Smooth muscle cell (in vitro differentiated cells): ENCODE data around the gene TSPAN31. TPM values are rescaled to one million over a fixed set of nuclear protein-coding genes. Genes with fewer than 3 reads are reported as not detected.

Experiments
- DNase-seq: peaks from one replicate; lab custom pipeline; 2025; ENCODE audit not compliant: unreplicated experiment; lab: John Stamatoyannopoulos, UW
- H2AFZ ChIP-seq: fragments of 200-600 bp; sonication (generic); 2 replicates; pipeline ENCODE4 v1.6.0; 2016; ENCODE audit warnings: antibody characterized with exemption, low read depth, mild to moderate bottlenecking
- H3F3A ChIP-seq: fragments of 200-600 bp; sonication (generic); 2 replicates; pipeline ENCODE4 v1.6.0; 2017; ENCODE audit warnings: antibody characterized with exemption, low read depth
- H3K27ac ChIP-seq: fragments of 200-600 bp; sonication (generic); 2 replicates; pipeline ENCODE4 v1.5.1; 2016; ENCODE audit warnings: low read depth, mild to moderate bottlenecking
- H3K27me3 ChIP-seq: fragments of 200-600 bp; sonication (generic); 2 replicates; pipeline ENCODE4 v1.6.1; 2016; ENCODE audit warnings: low read depth, mild to moderate bottlenecking
- H3K36me3 ChIP-seq: fragments of 200-600 bp; sonication (generic); 2 replicates; pipeline ENCODE4 v1.5.1; 2016; ENCODE audit warnings: low read depth
- H3K4me1 ChIP-seq: fragments of 200-600 bp; sonication (generic); 2 replicates; pipeline ENCODE4 v1.5.1; 2016; ENCODE audit warnings: low read depth
- H3K4me2 ChIP-seq: fragments of 200-600 bp; sonication (generic); 2 replicates; pipeline ENCODE4 v1.6.0; 2016; ENCODE audit warnings: mild to moderate bottlenecking
- H3K4me3 ChIP-seq: fragments of 200-600 bp; sonication (generic); 2 replicates; pipeline ENCODE4 v1.5.1; 2016; ENCODE audit warnings: mild to moderate bottlenecking
- H3K79me2 ChIP-seq: fragments of 200-600 bp; sonication (generic); 2 replicates; pipeline ENCODE4 v1.6.0; 2016; ENCODE audit warnings: low read depth, mild to moderate bottlenecking
- H3K9ac ChIP-seq: fragments of 200-600 bp; sonication (generic); 2 replicates; pipeline ENCODE4 v1.6.0; 2016; ENCODE audit warnings: low read depth
- H3K9me3 ChIP-seq: fragments of 200-600 bp; sonication (generic); replicated peaks from 2 replicates; pipeline ENCODE4 v1.5.1; 2016; ENCODE audit warnings: low read depth
- H4K20me1 ChIP-seq: fragments of 200-600 bp; sonication (generic); 2 replicates; pipeline ENCODE4 v1.6.0; 2016; ENCODE audit warnings: low read depth
- CTCF ChIP-seq: fragments of 200-600 bp; sonication (generic); IDR thresholded peaks from 2 replicates; pipeline ENCODE4 v1.5.1; 2017; ENCODE audit warnings: borderline replicate concordance, mild to moderate bottlenecking, antibody characterized with exemption; ENCODE audit not compliant: insufficient read depth, poor library complexity, severe bottlenecking
- WGBS: methylation state at CpG from one replicate; pipeline ENCODE4 v1.1.7; 2016; ENCODE audit warnings: low lambda C conversion rate; 5-methylcytosine and 5-hydroxymethylcytosine counted together
- polyA plus RNA-seq: library from polyadenylated mRNA; unstranded; fragments of >200 nt; fragmentation: Nextera tagmentation; extraction: Ambion mirVana; gene quantifications from 2 replicates; pipeline ENCODE4 v1.2.1, GENCODE V29; 2016
- total RNA-seq: library from RNA; depleted of rRNA; stranded (reverse); fragments of >200 nt; gene quantifications from 2 replicates; pipeline ENCODE4 v1.2.3, GENCODE V29; 2014

The TSPAN31 gene
- total and polyA plus RNA-seq, 2 experiments from 2014 or later = 55.1 to 68.0 TPM

GRCh38 chr12:57763881-57764661, 19.2 kb downstream of the TSPAN31 start:
- H3K9me3 ChIP-seq = no peaks in the 10 kb centered on the region
- no peak overlapping the region for H3K27ac ChIP-seq
- H3F3A ChIP-seq = no peaks in the 10 kb centered on the region
- WGBS = 73% methylated on average over 6 of the region's 6 CpGs
- no peak for TF ChIP-seq CTCF
- peaks cover 72% of the 10 kb centered on the region for H3K27me3 ChIP-seq
- H2AFZ ChIP-seq = no peak overlapping the region
- H3K4me3 ChIP-seq = no peak overlapping the region
- peaks cover 26% of the 10 kb centered on the region for H3K4me1 ChIP-seq
- DNase-seq = no peak
- peaks cover 10% of the 10 kb centered on the region for H4K20me1 ChIP-seq
- no peak overlapping the region for H3K4me2 ChIP-seq
- no peak overlapping the region for H3K9ac ChIP-seq
- no peaks in the 10 kb centered on the region for H3K79me2 ChIP-seq
- no peaks in the 10 kb centered on the region for H3K36me3 ChIP-seq

- H3K9me3 ChIP-seq = no peaks in the 10 kb centered on the region
- peaks cover 26% of the 10 kb centered on the region for H3K4me1 ChIP-seq
- no peak for TF ChIP-seq CTCF
- no peak overlapping the region for H2AFZ ChIP-seq
- no peaks in the 10 kb centered on the region for H3F3A ChIP-seq
- peaks cover 72% of the 10 kb centered on the region for H3K27me3 ChIP-seq
- H3K27ac ChIP-seq = no peak overlapping the region
- peaks cover 10% of the 10 kb centered on the region for H4K20me1 ChIP-seq
- H3K36me3 ChIP-seq = no peaks in the 10 kb centered on the region
- H3K4me2 ChIP-seq = peak overlapping the region; percentile 84
- no peak for DNase-seq
- no peaks in the 10 kb centered on the region for H3K79me2 ChIP-seq
- no peak overlapping the region for H3K9ac ChIP-seq
- 21% methylated on average over 17 of the region's 17 CpGs for WGBS
- peak overlapping the region; percentile 44 for H3K4me3 ChIP-seq
These were observed 19.8 kb downstream of the TSPAN31 start for GRCh38 chr12:57764662-57765002.

- WGBS = 3% methylated on average over 57 of the region's 60 CpGs
- Histone ChIP-seq H3K4me3 (peak overlapping the region; percentile 44), H3F3A (no peaks in the 10 kb centered on the region), H2AFZ (no peak overlapping the region), H3K27ac (no peak overlapping the region), H3K27me3 (peaks cover 72% of the 10 kb centered on the region), H3K36me3 (no peaks in the 10 kb centered on the region), H3K9me3 (no peaks in the 10 kb centered on the region), H3K79me2 (no peaks in the 10 kb centered on the region), H3K4me2 (peak overlapping the region; percentile 84), H3K4me1 (peaks cover 26% of the 10 kb centered on the region), H3K9ac (no peak overlapping the region), H4K20me1 (peaks cover 4% of the 10 kb centered on the region)
- TF ChIP-seq CTCF = peak; percentile 15
- no peak for DNase-seq
These were observed 20.3 kb downstream of the TSPAN31 start for GRCh38 chr12:57765003-57765697.
